Bronchial epithelial cell (primary cell): Measurements from ENCODE around the gene GAB3. TPM values are rescaled to one million over a fixed set of nuclear protein-coding genes. Genes with fewer than 3 reads are reported as not detected.
"Not testable (repeated sequence)": the region's sequence is repeated elsewhere in the genome, so short reads cannot be mapped to it uniquely, and the experiment has no call there.

Experiments
- DNase-seq: peaks from one replicate; pipeline ENCODE4 v3.0.0-alpha.2; 2010; ENCODE audit warnings: low read depth
- FAIRE-seq: peaks from 2 replicates; lab custom pipeline; 2011; peaks lifted over from hg19 to GRCh38; lab: Jason Lieb, UNC
- H3K27me3 ChIP-seq: 2 replicates; pipeline ENCODE4 v1.5.1; 2011; ENCODE audit warnings: low read length; ENCODE audit not compliant: control insufficient read depth, insufficient read depth
- H3K36me3 ChIP-seq: 2 replicates; pipeline ENCODE4 v1.5.1; 2011; ENCODE audit warnings: low read length; ENCODE audit not compliant: control insufficient read depth, insufficient read depth
- H3K4me3 ChIP-seq: 2 replicates; pipeline ENCODE4 v1.5.1; 2011; ENCODE audit warnings: mild to moderate bottlenecking, low read depth, low read length, control low read depth
- CTCF ChIP-seq: IDR thresholded peaks from 2 replicates; pipeline ENCODE4 v1.5.1; 2011; ENCODE audit warnings: mild to moderate bottlenecking, moderate library complexity, low read length, control low read depth, inconsistent platforms; ENCODE audit not compliant: insufficient read depth, severe bottlenecking
- total RNA-seq: library from RNA; depleted of rRNA; stranded (reverse); fragments of >200 nt; gene quantifications from 2 replicates; pipeline ENCODE4 v1.2.1, GENCODE V29; 2014

Gene GAB3
- total RNA-seq, 1 donor from 2014 or later: under 0.01 TPM

- H3K4me3 ChIP-seq: no peak overlapping the region
- no peaks in the 10 kb centered on the region for H3K36me3 ChIP-seq
- DNase-seq (no peak), FAIRE-seq (no peak)
- TF ChIP-seq CTCF: no peak
- H3K27me3 ChIP-seq: peaks cover 1% of the 10 kb centered on the region
These were observed 98.4 kb downstream of the GAB3 start for GRCh38 chrX:154652311-154653047.

- FAIRE-seq: no peak
These were observed 100.7 kb downstream of the GAB3 start for GRCh38 chrX:154650221-154650510.

GRCh38 chrX:154649503-154650220 is 101.2 kb downstream of the GAB3 start:
- Histone ChIP-seq H3K4me3 (no peak overlapping the region), H3K36me3 (no peaks in the 10 kb centered on the region), H3K27me3 (no peaks in the 10 kb centered on the region)
- no peak for FAIRE-seq
- no peak for TF ChIP-seq CTCF
- no peak for DNase-seq

More at GRCh38 chrX:154650221-154650510, 100.7 kb downstream of the GAB3 start:
- no peak for DNase-seq
- H3K27me3 ChIP-seq: no peaks in the 10 kb centered on the region
- H3K4me3 ChIP-seq: no peak overlapping the region
- H3K36me3 ChIP-seq: no peaks in the 10 kb centered on the region
- TF ChIP-seq CTCF: no peak

GRCh38 chrX:154648931-154649330 is 101.9 kb downstream of the GAB3 start:
- H3K27me3 ChIP-seq: no peaks in the 10 kb centered on the region
- no peak for TF ChIP-seq CTCF
- no peak for FAIRE-seq
- no peak overlapping the region for H3K4me3 ChIP-seq
- H3K36me3 ChIP-seq: no peaks in the 10 kb centered on the region
- DNase-seq: no peak

- H3K27me3 ChIP-seq, H3K36me3 ChIP-seq, H3K4me3 ChIP-seq, DNase-seq: not testable (repeated sequence)
- peak; percentile 87 for FAIRE-seq
These were observed 105.0 kb downstream of the GAB3 start for GRCh38 chrX:154645745-154646378.

GRCh38 chrX:154643708-154644107 is 107.2 kb downstream of the GAB3 start:
- not testable (repeated sequence) for H3K36me3 ChIP-seq, DNase-seq, H3K4me3 ChIP-seq, H3K27me3 ChIP-seq, FAIRE-seq

- H3K4me3 ChIP-seq, FAIRE-seq, DNase-seq, H3K27me3 ChIP-seq, H3K36me3 ChIP-seq: not testable (repeated sequence)
These were observed 109.1 kb downstream of the GAB3 start for GRCh38 chrX:154641740-154642139.

- not testable (repeated sequence) for H3K27me3 ChIP-seq, H3K36me3 ChIP-seq, H3K4me3 ChIP-seq, DNase-seq, FAIRE-seq
These were observed 117.2 kb downstream of the GAB3 start for GRCh38 chrX:154633661-154634060.

GRCh38 chrX:154630949-154631348 is 119.9 kb downstream of the GAB3 start:
- not testable (repeated sequence) for FAIRE-seq, DNase-seq

GRCh38 chrX:154628960-154629359 is 121.9 kb downstream of the GAB3 start:
- not testable (repeated sequence) for H3K4me3 ChIP-seq, H3K27me3 ChIP-seq, FAIRE-seq, DNase-seq, H3K36me3 ChIP-seq

More at GRCh38 chrX:154630949-154631348, 119.9 kb downstream of the GAB3 start:
- H3K4me3 ChIP-seq, H3K36me3 ChIP-seq, H3K27me3 ChIP-seq: not testable (repeated sequence)
